A549 (cell line): ENCODE data around the gene TXK. TPM values are rescaled to one million over a fixed set of nuclear protein-coding genes. Genes with fewer than 3 reads are reported as not detected.

ENCODE experiments used
- ATAC-seq, 2 experiments: fragments of 200-7000 bp in 1 of 2; fragments of >200 bp in 1 of 2; cut with Nextera tagmentation in 1 of 2; cut with Tn5 transposase in 1 of 2; 3 replicates each; pipeline versions ENCODE4 v1.8.0 to v1.9.1; 2018 to 2020; ENCODE audit warnings: mild to moderate bottlenecking in 1 of 2, moderate library complexity in 1 of 2
- CTCF ChIA-PET: fragments of 300-600 bp; sonication (Branson Sonifier 250); formaldehyde crosslinking; extraction: SDS; loops from one replicate; lab custom pipeline; 2021; ENCODE audit warnings: antibody characterized with exemption, inconsistent platforms; lab: Yijun Ruan, JAX
- POLR2A ChIA-PET: fragments of 350-600 bp; formaldehyde crosslinking; extraction: SDS; loops from one replicate; lab custom pipeline; 2021; ENCODE audit warnings: antibody characterized with exemption, inconsistent platforms; lab: Yijun Ruan, JAX
- DNase-seq, 2 experiments: peaks; one replicate each; pipeline versions ENCODE4 v3.0.0 to v3.0.0-alpha.2; 2011 to 2016; ENCODE audit warnings: low read depth in 1 of 2, low spot score in 1 of 2
- FAIRE-seq: peaks from 2 replicates; lab custom pipeline; 2011; peaks lifted over from hg19 to GRCh38; lab: Jason Lieb, UNC
- H3K27ac ChIP-seq, 2 experiments: fragments of >200 bp; sonication (Bioruptor Twin); formaldehyde crosslinking; 3 replicates each; pipeline ENCODE4 v1.5.1; 2016 to 2017
- H3K4me1 ChIP-seq: fragments of >200 bp; sonication (Bioruptor Twin); formaldehyde crosslinking; 3 replicates; pipeline ENCODE4 v1.6.1; 2016
- H3K4me2 ChIP-seq: fragments of >200 bp; sonication (Bioruptor Twin); formaldehyde crosslinking; 3 replicates; pipeline ENCODE4 v1.6.1; 2016
- H3K4me3 ChIP-seq: fragments of >200 bp; sonication (Bioruptor Twin); formaldehyde crosslinking; 3 replicates; pipeline ENCODE4 v1.5.1; 2016
- H3K9me3 ChIP-seq: fragments of >200 bp; sonication (Bioruptor Twin); formaldehyde crosslinking; 3 replicates; pipeline ENCODE4 v1.6.1; 2016
- CBX8 ChIP-seq: fragments of 200-600 bp; sonication (generic); IDR thresholded peaks from 2 replicates; pipeline ENCODE4 v1.6.1; 2016
- EHF ChIP-seq: fragments of 250-450 bp; sonication (Bioruptor Pico); IDR thresholded peaks from 2 replicates; pipeline ENCODE4 v1.5.0; 2020; ENCODE audit warnings: mild to moderate bottlenecking
- ESRRA ChIP-seq: fragments of 150-350 bp; IDR thresholded peaks from 2 replicates; pipeline ENCODE4 v1.6.1; 2014; ENCODE audit warnings: mild to moderate bottlenecking, low read length, borderline replicate concordance
- GATA3 ChIP-seq: IDR thresholded peaks from 2 replicates; pipeline ENCODE4 v1.6.1; 2012; ENCODE audit warnings: borderline replicate concordance
- HOXA7 ChIP-seq: fragments of 250-450 bp; sonication (Bioruptor Pico); IDR thresholded peaks from 2 replicates; pipeline ENCODE4 v1.5.0; 2020; ENCODE audit warnings: mild to moderate bottlenecking, moderate library complexity
- HOXB5 ChIP-seq: fragments of 250-450 bp; sonication (Bioruptor Pico); IDR thresholded peaks from 2 replicates; pipeline ENCODE4 v1.5.0; 2020; ENCODE audit warnings: mild to moderate bottlenecking, moderate library complexity
- KDM1A ChIP-seq: fragments of 200-600 bp; sonication (generic); IDR thresholded peaks from 2 replicates; pipeline ENCODE4 v1.6.1; 2016; ENCODE audit warnings: low read depth, mild to moderate bottlenecking
- NFE2L2 ChIP-seq: fragments of 150-350 bp; conservative IDR thresholded peaks from 2 replicates; pipeline ENCODE4 v1.6.1; 2014; ENCODE audit warnings: low read length
- PHF8 ChIP-seq: fragments of 200-600 bp; sonication (generic); IDR thresholded peaks from 2 replicates; pipeline ENCODE4 v1.6.1; 2016; ENCODE audit warnings: low read depth, mild to moderate bottlenecking, antibody characterized with exemption, moderate library complexity, borderline replicate concordance
- RCOR1 ChIP-seq: fragments of 150-350 bp; IDR thresholded peaks from 2 replicates; pipeline ENCODE4 v1.6.1; 2014; ENCODE audit warnings: antibody characterized with exemption, low read length, low read depth
- SMC3 ChIP-seq: fragments of >200 bp; sonication (Bioruptor Twin); formaldehyde crosslinking; IDR thresholded peaks from 3 replicates; pipeline ENCODE4 v1.6.1; 2018; ENCODE audit warnings: inconsistent platforms
- TFCP2L1 ChIP-seq: fragments of 250-450 bp; sonication (Bioruptor Pico); IDR thresholded peaks from 2 replicates; pipeline ENCODE4 v1.5.0; 2021; ENCODE audit warnings: mild to moderate bottlenecking
- TP53 ChIP-seq: fragments of 250-450 bp; sonication (Bioruptor Pico); IDR thresholded peaks from 2 replicates; pipeline ENCODE4 v1.5.0; 2021; ENCODE audit warnings: mild to moderate bottlenecking, moderate library complexity
- ZC3H11A ChIP-seq: fragments of 450-650 bp; IDR thresholded peaks from 2 replicates; pipeline ENCODE4 v1.6.1; 2014; ENCODE audit warnings: antibody characterized with exemption, mild to moderate bottlenecking
- ZFP36 ChIP-seq: fragments of 450-650 bp; IDR thresholded peaks from 2 replicates; pipeline ENCODE4 v1.6.1; 2014; ENCODE audit warnings: borderline replicate concordance; ENCODE audit not compliant: partially characterized antibody
- ZNF302 ChIP-seq: fragments of 250-450 bp; sonication (Bioruptor Pico); IDR thresholded peaks from 2 replicates; pipeline ENCODE4 v1.9.0; 2021; ENCODE audit warnings: inconsistent platforms, mild to moderate bottlenecking, moderate library complexity
- ZSCAN20 ChIP-seq: fragments of 250-450 bp; sonication (Bioruptor Pico); IDR thresholded peaks from 2 replicates; pipeline ENCODE4 v1.8.0; 2022; ENCODE audit warnings: mild to moderate bottlenecking, moderate library complexity
- polyA plus RNA-seq, 4 experiments: library from polyadenylated mRNA; depleted of rRNA in 3 of 4; stranded (reverse); fragments of >200 nt; fragmentation: RNase III in 1 of 4; extraction: RNeasy Plus Mini Kit Qiagen cat#74134 plus additional on column Dnase treatment in 1 of 4; gene quantifications; 2 replicates in 3 of 4; 3 replicates in 1 of 4; pipeline ENCODE4 v1.2.3, GENCODE V29; 2011 to 2017
- TF ChIP-seq, protein P1 (sequence below): fragments of 250-450 bp; sonication (Bioruptor Pico); IDR thresholded peaks from 2 replicates; pipeline ENCODE4 v1.5.0; 2020; ENCODE audit warnings: low read depth, mild to moderate bottlenecking, moderate library complexity
- TF ChIP-seq, protein P2 (sequence below): fragments of >200 bp; sonication (Bioruptor Twin); formaldehyde crosslinking; IDR thresholded peaks from 3 replicates; pipeline ENCODE4 v1.5.1; 2016
- TF ChIP-seq, protein P3 (sequence below): fragments of 150-350 bp; IDR thresholded peaks from 2 replicates; pipeline ENCODE4 v1.6.1; 2014; ENCODE audit warnings: low read depth, mild to moderate bottlenecking, low read length
- TF ChIP-seq, protein P4 (sequence below): IDR thresholded peaks from 2 replicates; pipeline ENCODE4 v1.6.1; 2012; ENCODE audit warnings: low read depth, borderline replicate concordance

TXK gene
- polyA plus RNA-seq, 2 of the 4 experiments (the other 2 are of a cell fraction) = 0.06 to 0.14 TPM

DNA sequence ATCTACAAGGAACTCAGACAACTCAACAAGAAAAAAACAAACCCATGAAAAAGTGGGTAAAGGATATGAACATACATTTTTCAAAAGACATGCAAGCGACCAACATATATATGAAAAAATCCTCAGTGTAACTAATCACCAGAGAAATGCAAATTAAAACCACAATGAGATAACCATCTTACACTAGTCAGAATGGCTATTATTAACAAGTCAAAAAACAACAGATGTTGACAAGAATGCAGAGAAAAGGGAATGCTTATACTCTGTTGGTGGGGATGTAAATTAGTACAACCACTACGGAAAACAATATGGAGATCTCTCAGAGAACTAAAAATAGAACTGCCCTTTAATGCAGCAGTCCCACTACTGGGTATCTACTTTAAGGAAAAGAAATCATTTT lies 105.4 kb downstream of the TXK start (continued):
- TF ChIP-seq PHF8 (no peak), NFE2L2 (no peak), ZSCAN20 (CRISPR knock-in tag) (no peak), HOXB5 (CRISPR knock-in tag) (no peak), KDM1A (no peak), ZC3H11A (no peak), CBX8 (no peak), GATA3 (no peak), TP53 (no peak), RCOR1 (no peak)
- TF ChIP-seq, protein P1, sequence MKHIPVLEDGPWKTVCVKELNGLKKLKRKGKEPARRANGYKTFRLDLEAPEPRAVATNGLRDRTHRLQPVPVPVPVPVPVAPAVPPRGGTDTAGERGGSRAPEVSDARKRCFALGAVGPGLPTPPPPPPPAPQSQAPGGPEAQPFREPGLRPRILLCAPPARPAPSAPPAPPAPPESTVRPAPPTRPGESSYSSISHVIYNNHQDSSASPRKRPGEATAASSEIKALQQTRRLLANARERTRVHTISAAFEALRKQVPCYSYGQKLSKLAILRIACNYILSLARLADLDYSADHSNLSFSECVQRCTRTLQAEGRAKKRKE (CRISPR knock-in tag) = no peak
- TF ChIP-seq, protein P2, sequence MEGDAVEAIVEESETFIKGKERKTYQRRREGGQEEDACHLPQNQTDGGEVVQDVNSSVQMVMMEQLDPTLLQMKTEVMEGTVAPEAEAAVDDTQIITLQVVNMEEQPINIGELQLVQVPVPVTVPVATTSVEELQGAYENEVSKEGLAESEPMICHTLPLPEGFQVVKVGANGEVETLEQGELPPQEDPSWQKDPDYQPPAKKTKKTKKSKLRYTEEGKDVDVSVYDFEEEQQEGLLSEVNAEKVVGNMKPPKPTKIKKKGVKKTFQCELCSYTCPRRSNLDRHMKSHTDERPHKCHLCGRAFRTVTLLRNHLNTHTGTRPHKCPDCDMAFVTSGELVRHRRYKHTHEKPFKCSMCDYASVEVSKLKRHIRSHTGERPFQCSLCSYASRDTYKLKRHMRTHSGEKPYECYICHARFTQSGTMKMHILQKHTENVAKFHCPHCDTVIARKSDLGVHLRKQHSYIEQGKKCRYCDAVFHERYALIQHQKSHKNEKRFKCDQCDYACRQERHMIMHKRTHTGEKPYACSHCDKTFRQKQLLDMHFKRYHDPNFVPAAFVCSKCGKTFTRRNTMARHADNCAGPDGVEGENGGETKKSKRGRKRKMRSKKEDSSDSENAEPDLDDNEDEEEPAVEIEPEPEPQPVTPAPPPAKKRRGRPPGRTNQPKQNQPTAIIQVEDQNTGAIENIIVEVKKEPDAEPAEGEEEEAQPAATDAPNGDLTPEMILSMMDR = no peak
- TF ChIP-seq, all 56 proteins: peak for 0

DNA sequence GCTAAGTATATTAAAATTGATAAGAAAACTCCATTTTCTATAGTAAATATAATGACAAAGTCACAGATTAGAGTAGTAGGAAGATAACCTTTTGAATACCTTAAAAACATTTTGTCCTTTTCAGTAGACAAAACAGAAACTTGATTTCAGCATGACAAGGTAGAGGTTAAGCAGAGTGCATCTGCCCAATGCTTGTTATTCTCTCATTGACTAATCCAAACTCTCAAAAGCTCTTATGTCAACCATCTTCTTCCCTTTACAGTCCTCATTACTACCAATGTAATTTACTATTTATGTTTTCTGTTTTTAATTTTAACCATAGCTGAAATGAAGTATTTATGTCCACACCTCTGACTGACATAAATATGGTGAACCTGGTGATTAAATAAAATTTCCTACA lies 106.4 kb downstream of the TXK start:
- H3K4me3 ChIP-seq = no peak overlapping the region
- no peak overlapping the region for H3K4me2 ChIP-seq
- FAIRE-seq (no peak), DNase-seq (no peak), ATAC-seq (no peak)
- CTCF ChIA-PET = no interaction called here
- no peaks in the 10 kb centered on the region for H3K4me1 ChIP-seq
- no peaks in the 10 kb centered on the region for H3K9me3 ChIP-seq
- POLR2A ChIA-PET = no interaction called here
- no peak overlapping the region for H3K27ac ChIP-seq
- TF ChIP-seq TFCP2L1 (CRISPR knock-in tag) = no peak
- TF ChIP-seq, protein P2 = no peak
- TF ChIP-seq ESRRA = no peak
- TF ChIP-seq GATA3 = no peak
- no peak for TF ChIP-seq ZFP36
- no peak for TF ChIP-seq ZNF302 (CRISPR knock-in tag)
- TF ChIP-seq, protein P3, sequence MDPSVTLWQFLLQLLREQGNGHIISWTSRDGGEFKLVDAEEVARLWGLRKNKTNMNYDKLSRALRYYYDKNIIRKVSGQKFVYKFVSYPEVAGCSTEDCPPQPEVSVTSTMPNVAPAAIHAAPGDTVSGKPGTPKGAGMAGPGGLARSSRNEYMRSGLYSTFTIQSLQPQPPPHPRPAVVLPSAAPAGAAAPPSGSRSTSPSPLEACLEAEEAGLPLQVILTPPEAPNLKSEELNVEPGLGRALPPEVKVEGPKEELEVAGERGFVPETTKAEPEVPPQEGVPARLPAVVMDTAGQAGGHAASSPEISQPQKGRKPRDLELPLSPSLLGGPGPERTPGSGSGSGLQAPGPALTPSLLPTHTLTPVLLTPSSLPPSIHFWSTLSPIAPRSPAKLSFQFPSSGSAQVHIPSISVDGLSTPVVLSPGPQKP = no peak
- TF ChIP-seq SMC3 = no peak
- TF ChIP-seq EHF (CRISPR knock-in tag) = no peak
- TF ChIP-seq, protein P4, sequence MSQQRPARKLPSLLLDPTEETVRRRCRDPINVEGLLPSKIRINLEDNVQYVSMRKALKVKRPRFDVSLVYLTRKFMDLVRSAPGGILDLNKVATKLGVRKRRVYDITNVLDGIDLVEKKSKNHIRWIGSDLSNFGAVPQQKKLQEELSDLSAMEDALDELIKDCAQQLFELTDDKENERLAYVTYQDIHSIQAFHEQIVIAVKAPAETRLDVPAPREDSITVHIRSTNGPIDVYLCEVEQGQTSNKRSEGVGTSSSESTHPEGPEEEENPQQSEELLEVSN = no peak
- no peak for TF ChIP-seq HOXA7
